ENCODE results near the gene HIPK3.

The HIPK3 gene

DNA sequence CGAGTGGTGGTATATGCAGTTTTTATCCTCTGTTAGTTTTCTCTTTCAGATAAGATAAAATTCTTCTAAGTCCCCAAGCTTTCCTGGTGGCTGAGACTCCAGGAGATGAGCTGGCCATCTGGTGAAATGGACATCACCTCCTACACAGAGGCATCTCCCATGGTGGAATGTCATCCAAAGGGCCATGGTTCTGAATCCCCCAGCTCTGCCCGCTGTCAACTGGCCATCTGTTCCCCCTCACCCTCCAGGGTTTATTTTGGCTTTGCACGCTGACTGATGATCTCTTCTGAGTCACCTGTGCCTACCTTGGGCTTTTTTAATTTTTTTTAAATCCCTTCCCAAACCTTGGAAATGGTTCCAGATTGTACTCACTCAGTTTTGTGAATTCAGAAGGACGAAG lies 142.2 kb downstream of the HIPK3 start:
- no peak for DNase-seq

DNA sequence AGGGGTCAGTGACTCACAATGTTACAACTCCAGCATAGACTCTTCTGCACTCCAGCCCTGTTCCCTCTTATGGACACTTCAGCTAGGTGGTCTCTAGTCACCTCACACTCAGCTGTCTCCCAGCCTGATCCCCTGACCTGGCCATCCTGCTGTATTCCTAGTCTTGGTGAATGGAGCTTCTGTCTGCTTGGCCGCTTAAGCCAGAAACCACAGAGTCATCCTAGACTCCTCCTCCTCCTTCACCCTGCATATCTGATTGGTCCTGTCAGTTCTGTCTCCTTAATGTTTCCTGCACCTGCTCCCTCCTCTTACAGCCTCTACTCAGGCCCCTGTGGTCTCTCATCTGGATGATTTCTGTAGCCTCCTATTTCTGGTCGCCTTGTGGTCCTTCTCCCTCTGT lies 144.9 kb downstream of the HIPK3 start:
- no peak for DNase-seq

DNA sequence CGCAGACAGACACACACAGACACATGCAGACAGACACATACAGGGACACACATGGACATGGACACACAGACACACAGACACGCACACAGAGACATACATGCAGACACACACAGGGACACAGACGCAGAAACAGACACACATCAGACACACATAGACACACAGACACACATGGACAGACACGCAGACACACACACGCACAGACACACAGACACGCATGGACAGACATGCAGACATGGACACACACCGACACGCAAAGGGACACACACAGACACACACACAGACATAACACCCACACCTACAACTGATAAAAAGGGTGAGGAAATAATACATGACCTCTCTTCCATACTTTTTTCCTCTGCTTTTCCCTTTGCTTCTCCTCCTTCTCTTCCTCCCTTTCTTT lies 146.2 kb downstream of the HIPK3 start:
- DNase-seq = no peak

DNA sequence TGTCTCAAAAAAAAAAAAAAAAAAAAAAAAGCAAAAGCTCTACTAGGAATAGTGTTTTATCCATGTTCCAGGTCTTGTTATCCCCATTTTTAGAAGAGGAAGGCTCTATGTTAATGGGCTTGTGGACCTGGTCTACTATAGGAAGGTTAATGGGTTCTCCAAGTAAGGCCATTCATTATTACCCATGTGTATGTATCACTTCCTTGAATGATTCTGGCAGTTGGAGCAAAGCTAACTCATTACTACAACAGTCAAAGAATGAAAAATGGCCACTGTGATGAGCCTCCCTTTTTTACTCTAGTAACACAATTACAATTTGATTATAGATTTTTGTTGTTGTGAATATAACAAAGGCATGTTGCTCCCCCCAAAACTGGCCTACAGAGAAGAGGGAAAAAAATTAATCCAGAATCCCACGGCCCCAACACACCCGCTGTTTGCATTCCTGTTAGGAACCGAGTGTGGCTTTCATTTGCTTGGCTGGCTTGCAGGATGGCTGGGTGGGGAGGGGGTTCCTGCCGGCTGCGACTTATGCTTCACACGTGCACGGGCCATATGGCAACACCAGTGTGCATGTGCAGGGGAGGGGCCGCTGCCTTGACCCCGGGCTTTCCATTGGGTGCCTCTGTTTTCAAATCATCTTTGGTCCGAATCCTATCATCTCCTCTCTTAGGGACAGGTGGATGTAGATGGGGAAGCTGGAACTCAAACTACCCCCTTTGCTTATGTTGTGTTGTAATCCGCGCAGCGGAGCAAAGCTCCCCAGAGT lies 148.8 kb downstream of the HIPK3 start:
- no peak for DNase-seq
